Head of caudate nucleus (tissue), 42 donors: ENCODE measurements around the gene RIPOR2.
A peak's percentile ranks its signal among the peaks of the same experiment; 100 is the strongest.
"Not testable (repeated sequence)": the region's sequence is repeated elsewhere in the genome, so short reads cannot be mapped to it uniquely, and the experiment has no call there.

Source experiments
- DNase-seq, 42 donors: peaks; one replicate each; pipeline versions ENCODE4 v3.0.0 to v3.0.0-alpha.2; 2020 to 2021; ENCODE audit warnings: mixed read lengths in 7 of 42
- intact Hi-C: fragments of 100-400 bp; cut with DNase I; formaldehyde crosslinking; loops from one replicate; pipeline ENCODE4 v1.15.0; 2022

Gene RIPOR2

GRCh38 chr6:24930431-24930871 is 5.3 kb downstream of the RIPOR2 start:
- DNase-seq: peak in 2 of 42 donors; percentile 7 to 38
- intact Hi-C loops: no loop called here

GRCh38 chr6:24929242-24929641 is 6.5 kb downstream of the RIPOR2 start:
- DNase-seq: no peak
- intact Hi-C loops: no loop called here

- intact Hi-C loops: no loop called here
- DNase-seq: no peak
Observed at GRCh38 chr6:24927985-24928745, 7.6 kb downstream of the RIPOR2 start.

GRCh38 chr6:24927277-24927955 is 8.3 kb downstream of the RIPOR2 start:
- DNase-seq: no peak
- intact Hi-C loops: no loop called here

GRCh38 chr6:24926647-24927046 is 9.1 kb downstream of the RIPOR2 start:
- intact Hi-C loops: not testable (repeated sequence)

GRCh38 chr6:24926192-24926591 is 9.6 kb downstream of the RIPOR2 start:
- DNase-seq: no peak
- intact Hi-C loops: no loop called here

More at GRCh38 chr6:24926647-24927046, 9.1 kb downstream of the RIPOR2 start:
- not testable (repeated sequence) for DNase-seq

GRCh38 chr6:24925661-24926060 is 10.1 kb downstream of the RIPOR2 start:
- intact Hi-C loops: no loop called here

GRCh38 chr6:24924580-24925356 is 11.0 kb downstream of the RIPOR2 start:
- no peak for DNase-seq

More at GRCh38 chr6:24925661-24926060, 10.1 kb downstream of the RIPOR2 start:
- no peak for DNase-seq

GRCh38 chr6:24923885-24924401 is 11.8 kb downstream of the RIPOR2 start:
- intact Hi-C loops: no loop called here
- DNase-seq: no peak

More at GRCh38 chr6:24924580-24925356, 11.0 kb downstream of the RIPOR2 start:
- intact Hi-C loops: no loop called here

- no peak for DNase-seq
- intact Hi-C loops: no loop called here
Observed at GRCh38 chr6:24922814-24923213, 12.9 kb downstream of the RIPOR2 start.

GRCh38 chr6:24922170-24922569 is 13.6 kb downstream of the RIPOR2 start:
- intact Hi-C loops: no loop called here
- DNase-seq: no peak

- intact Hi-C loops: no loop called here
- no peak for DNase-seq
Observed at GRCh38 chr6:24920136-24920535, 15.6 kb downstream of the RIPOR2 start.

- intact Hi-C loops: no loop called here
Observed at GRCh38 chr6:24919056-24919892, 16.5 kb downstream of the RIPOR2 start.

GRCh38 chr6:24918641-24919055 is 17.1 kb downstream of the RIPOR2 start:
- DNase-seq: no peak
- intact Hi-C loops: no loop called here

More at GRCh38 chr6:24919056-24919892, 16.5 kb downstream of the RIPOR2 start:
- DNase-seq: peak in 4 of 42 donors; percentile 8 to 60 (median 30)

- intact Hi-C loops: no loop called here
- no peak for DNase-seq
Observed at GRCh38 chr6:24916496-24916895, 19.3 kb downstream of the RIPOR2 start.

GRCh38 chr6:24915641-24916040 is 20.1 kb downstream of the RIPOR2 start:
- intact Hi-C loops: no loop called here
- peak in 3 of 42 donors; percentile 13 to 25 (median 22) for DNase-seq

GRCh38 chr6:24914082-24914481 is 21.7 kb downstream of the RIPOR2 start:
- DNase-seq, intact Hi-C loops: not testable (repeated sequence)

- DNase-seq: no peak
- intact Hi-C loops: no loop called here
Observed at GRCh38 chr6:24911796-24912382, 23.9 kb downstream of the RIPOR2 start.
